ENCODE data around the gene TEX13C. TPM values are rescaled to one million over a fixed set of nuclear protein-coding genes. Genes with fewer than 3 reads are reported as not detected.

The TEX13C gene
- total RNA-seq: not detected
- long read RNA-seq: 0 reads

GRCh38 chrX:125319646-125320521 is at the start of gene TEX13C:
Gene TEX13C, plus strand, starts transcription at chrX:125319871. Its CDS starts 249 bp downstream, at chrX:125320120.
- Histone ChIP-seq H3K9me3 (no peaks in the 10 kb centered on the region), H3K4me3 (no peak within 1 kb of the TSS), H3K27me3 (no peaks in the 10 kb centered on the region), H3K4me1 (no peaks in the 10 kb centered on the region), H3K36me3 (no peaks in the 10 kb centered on the region), H3K27ac (no peak within 1 kb of the TSS)
- TF ChIP-seq, protein P1, sequence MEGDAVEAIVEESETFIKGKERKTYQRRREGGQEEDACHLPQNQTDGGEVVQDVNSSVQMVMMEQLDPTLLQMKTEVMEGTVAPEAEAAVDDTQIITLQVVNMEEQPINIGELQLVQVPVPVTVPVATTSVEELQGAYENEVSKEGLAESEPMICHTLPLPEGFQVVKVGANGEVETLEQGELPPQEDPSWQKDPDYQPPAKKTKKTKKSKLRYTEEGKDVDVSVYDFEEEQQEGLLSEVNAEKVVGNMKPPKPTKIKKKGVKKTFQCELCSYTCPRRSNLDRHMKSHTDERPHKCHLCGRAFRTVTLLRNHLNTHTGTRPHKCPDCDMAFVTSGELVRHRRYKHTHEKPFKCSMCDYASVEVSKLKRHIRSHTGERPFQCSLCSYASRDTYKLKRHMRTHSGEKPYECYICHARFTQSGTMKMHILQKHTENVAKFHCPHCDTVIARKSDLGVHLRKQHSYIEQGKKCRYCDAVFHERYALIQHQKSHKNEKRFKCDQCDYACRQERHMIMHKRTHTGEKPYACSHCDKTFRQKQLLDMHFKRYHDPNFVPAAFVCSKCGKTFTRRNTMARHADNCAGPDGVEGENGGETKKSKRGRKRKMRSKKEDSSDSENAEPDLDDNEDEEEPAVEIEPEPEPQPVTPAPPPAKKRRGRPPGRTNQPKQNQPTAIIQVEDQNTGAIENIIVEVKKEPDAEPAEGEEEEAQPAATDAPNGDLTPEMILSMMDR (IDR thresholded peaks at IDR 0.05): no peak
- DNase-seq (no peak), ATAC-seq (no peak)
- intact Hi-C loops (cut with DNase I): no loop called here

- H3K4me3 ChIP-seq: no peak overlapping the region
- no peaks in the 10 kb centered on the region for H3K9me3 ChIP-seq
- TF ChIP-seq, protein P1 (IDR thresholded peaks at IDR 0.05): no peak
- ATAC-seq (no peak), DNase-seq (no peak)
- H3K27me3 ChIP-seq: no peaks in the 10 kb centered on the region
- intact Hi-C loops (cut with DNase I): no loop called here
- H3K4me1 ChIP-seq: no peaks in the 10 kb centered on the region
- no peak overlapping the region for H3K27ac ChIP-seq
- H3K36me3 ChIP-seq: no peaks in the 10 kb centered on the region
These were observed 32.4 kb upstream of the TEX13C start for GRCh38 chrX:125287282-125287681.

GRCh38 chrX:125288343-125288742 is 31.3 kb upstream of the TEX13C start:
- DNase-seq (no peak), ATAC-seq (no peak)
- Histone ChIP-seq H3K27ac (no peak overlapping the region), H3K4me1 (no peaks in the 10 kb centered on the region), H3K36me3 (no peaks in the 10 kb centered on the region), H3K27me3 (no peaks in the 10 kb centered on the region), H3K4me3 (no peak overlapping the region), H3K9me3 (no peaks in the 10 kb centered on the region)
- intact Hi-C loops (cut with DNase I): no loop called here
- TF ChIP-seq, protein P1 (IDR thresholded peaks at IDR 0.05): no peak

GRCh38 chrX:125289209-125289608 is 30.5 kb upstream of the TEX13C start:
- Histone ChIP-seq H3K4me3 (no peak overlapping the region), H3K9me3 (no peaks in the 10 kb centered on the region), H3K4me1 (no peaks in the 10 kb centered on the region), H3K27me3 (no peaks in the 10 kb centered on the region), H3K36me3 (no peaks in the 10 kb centered on the region), H3K27ac (no peak overlapping the region)
- DNase-seq (no peak), ATAC-seq (no peak)
- TF ChIP-seq, protein P1 (IDR thresholded peaks at IDR 0.05): no peak
- intact Hi-C loops (cut with DNase I): no loop called here

- DNase-seq: no peak
- Histone ChIP-seq H3K27me3 (no peaks in the 10 kb centered on the region), H3K9me3 (no peaks in the 10 kb centered on the region), H3K36me3 (no peaks in the 10 kb centered on the region), H3K4me1 (no peaks in the 10 kb centered on the region), H3K27ac (no peak overlapping the region), H3K4me3 (no peak overlapping the region)
- TF ChIP-seq, protein P1 (IDR thresholded peaks at IDR 0.05): no peak
- no peak for ATAC-seq
- intact Hi-C loops (cut with DNase I): no loop called here
These were observed 29.8 kb upstream of the TEX13C start for GRCh38 chrX:125289920-125290319.
